A549 (cell line): ENCODE results near the gene KIAA0040. TPM values are rescaled to one million over a fixed set of nuclear protein-coding genes. Genes with fewer than 3 reads are reported as not detected.

ENCODE experiments used
- ATAC-seq, 2 experiments: fragments of 200-7000 bp in 1 of 2; fragments of >200 bp in 1 of 2; cut with Nextera tagmentation in 1 of 2; cut with Tn5 transposase in 1 of 2; 3 replicates each; pipeline versions ENCODE4 v1.8.0 to v1.9.1; 2018 to 2020; ENCODE audit warnings: mild to moderate bottlenecking in 1 of 2, moderate library complexity in 1 of 2
- CTCF ChIA-PET: fragments of 300-600 bp; sonication (Branson Sonifier 250); formaldehyde crosslinking; extraction: SDS; loops from one replicate; lab custom pipeline; 2021; ENCODE audit warnings: antibody characterized with exemption, inconsistent platforms; lab: Yijun Ruan, JAX
- POLR2A ChIA-PET: fragments of 350-600 bp; formaldehyde crosslinking; extraction: SDS; loops from one replicate; lab custom pipeline; 2021; ENCODE audit warnings: antibody characterized with exemption, inconsistent platforms; lab: Yijun Ruan, JAX
- DNase-seq, 2 experiments: peaks; one replicate each; pipeline versions ENCODE4 v3.0.0 to v3.0.0-alpha.2; 2011 to 2016; ENCODE audit warnings: low read depth in 1 of 2, low spot score in 1 of 2
- FAIRE-seq: peaks from 2 replicates; lab custom pipeline; 2011; peaks lifted over from hg19 to GRCh38; lab: Jason Lieb, UNC
- H3K27ac ChIP-seq, 2 experiments: fragments of >200 bp; sonication (Bioruptor Twin); formaldehyde crosslinking; 3 replicates each; pipeline ENCODE4 v1.5.1; 2016 to 2017
- H3K4me1 ChIP-seq: fragments of >200 bp; sonication (Bioruptor Twin); formaldehyde crosslinking; 3 replicates; pipeline ENCODE4 v1.6.1; 2016
- H3K4me2 ChIP-seq: fragments of >200 bp; sonication (Bioruptor Twin); formaldehyde crosslinking; 3 replicates; pipeline ENCODE4 v1.6.1; 2016
- H3K4me3 ChIP-seq: fragments of >200 bp; sonication (Bioruptor Twin); formaldehyde crosslinking; 3 replicates; pipeline ENCODE4 v1.5.1; 2016
- H3K9me3 ChIP-seq: fragments of >200 bp; sonication (Bioruptor Twin); formaldehyde crosslinking; 3 replicates; pipeline ENCODE4 v1.6.1; 2016
- BCL3 ChIP-seq: fragments of >200 bp; sonication (Bioruptor Twin); formaldehyde crosslinking; IDR thresholded peaks from 3 replicates; pipeline ENCODE4 v1.6.1; 2016
- CTCF ChIP-seq: fragments of >200 bp; sonication (Bioruptor Twin); formaldehyde crosslinking; IDR thresholded peaks from 3 replicates; pipeline ENCODE4 v1.5.1; 2016
- EHMT2 ChIP-seq: fragments of 200-600 bp; sonication (generic); IDR thresholded peaks from 2 replicates; pipeline ENCODE4 v1.6.1; 2016; ENCODE audit warnings: antibody characterized with exemption, low read depth, mild to moderate bottlenecking, moderate library complexity
- FOSL2 ChIP-seq, 2 experiments: fragments of 450-650 bp in 1 of 2; fragments of >200 bp in 1 of 2; sonication (Bioruptor Twin) in 1 of 2; formaldehyde crosslinking; IDR thresholded peaks; 2 replicates each; pipeline versions ENCODE4 v1.5.0 to v1.6.1; 2016 to 2020; ENCODE audit warnings: mild to moderate bottlenecking in 1 of 2, moderate library complexity in 1 of 2
- FOXS1 ChIP-seq: fragments of 250-450 bp; sonication (Bioruptor Pico); IDR thresholded peaks from 2 replicates; pipeline ENCODE4 v1.5.0; 2020; ENCODE audit warnings: mild to moderate bottlenecking, moderate library complexity
- HOXA7 ChIP-seq: fragments of 250-450 bp; sonication (Bioruptor Pico); IDR thresholded peaks from 2 replicates; pipeline ENCODE4 v1.5.0; 2020; ENCODE audit warnings: mild to moderate bottlenecking, moderate library complexity
- HOXB5 ChIP-seq: fragments of 250-450 bp; sonication (Bioruptor Pico); IDR thresholded peaks from 2 replicates; pipeline ENCODE4 v1.5.0; 2020; ENCODE audit warnings: mild to moderate bottlenecking, moderate library complexity
- MYC ChIP-seq: IDR thresholded peaks from 2 replicates; pipeline ENCODE4 v1.6.1; 2012; ENCODE audit warnings: mild to moderate bottlenecking, inconsistent platforms, low read length, improper control_type of control experiment, borderline replicate concordance
- NPAS2 ChIP-seq: fragments of 250-450 bp; sonication (Bioruptor Pico); IDR thresholded peaks from 2 replicates; pipeline ENCODE4 v1.8.0; 2022; ENCODE audit warnings: mild to moderate bottlenecking, moderate library complexity, borderline replicate concordance
- NR3C1 ChIP-seq: fragments of >200 bp; sonication (Bioruptor Twin); formaldehyde crosslinking; IDR thresholded peaks from 3 replicates; pipeline ENCODE4 v1.6.1; 2017
- PBX3 ChIP-seq: IDR thresholded peaks from 2 replicates; pipeline ENCODE4 v1.6.1; 2012
- RAD21 ChIP-seq, 2 experiments: fragments of >200 bp in 1 of 2; sonication (Bioruptor Twin) in 1 of 2; formaldehyde crosslinking in 1 of 2; IDR thresholded peaks in 1 of 2; conservative IDR thresholded peaks in 1 of 2; 2 replicates in 1 of 2; 3 replicates in 1 of 2; pipeline ENCODE4 v1.6.1; 2012 to 2018; ENCODE audit warnings: inconsistent platforms in 1 of 2
- RARB ChIP-seq: fragments of 250-450 bp; sonication (Bioruptor Pico); IDR thresholded peaks from 2 replicates; pipeline ENCODE4 v1.8.0; 2021; ENCODE audit warnings: mild to moderate bottlenecking, moderate library complexity
- SMC3 ChIP-seq: fragments of >200 bp; sonication (Bioruptor Twin); formaldehyde crosslinking; IDR thresholded peaks from 3 replicates; pipeline ENCODE4 v1.6.1; 2018; ENCODE audit warnings: inconsistent platforms
- TFCP2L1 ChIP-seq: fragments of 250-450 bp; sonication (Bioruptor Pico); IDR thresholded peaks from 2 replicates; pipeline ENCODE4 v1.5.0; 2021; ENCODE audit warnings: mild to moderate bottlenecking
- TP53 ChIP-seq: fragments of 250-450 bp; sonication (Bioruptor Pico); IDR thresholded peaks from 2 replicates; pipeline ENCODE4 v1.5.0; 2021; ENCODE audit warnings: mild to moderate bottlenecking, moderate library complexity
- ZSCAN20 ChIP-seq: fragments of 250-450 bp; sonication (Bioruptor Pico); IDR thresholded peaks from 2 replicates; pipeline ENCODE4 v1.8.0; 2022; ENCODE audit warnings: mild to moderate bottlenecking, moderate library complexity
- WGBS: methylation state at CpG from one replicate; pipeline ENCODE4 v1.1.6; 2017; ENCODE audit errors: missing lambda C conversion rate; 5-methylcytosine and 5-hydroxymethylcytosine counted together
- polyA plus RNA-seq, 4 experiments: library from polyadenylated mRNA; depleted of rRNA in 3 of 4; stranded (reverse); fragments of >200 nt; fragmentation: RNase III in 1 of 4; extraction: RNeasy Plus Mini Kit Qiagen cat#74134 plus additional on column Dnase treatment in 1 of 4; gene quantifications; 2 replicates in 3 of 4; 3 replicates in 1 of 4; pipeline ENCODE4 v1.2.3, GENCODE V29; 2011 to 2017

The KIAA0040 gene
- polyA plus RNA-seq, 2 of the 4 experiments (the other 2 are of a cell fraction): 0.21 to 1.1 TPM

- H3K4me3 ChIP-seq: no peak overlapping the region
- DNase-seq (peak; percentile 45 to 57), FAIRE-seq (no peak), ATAC-seq (peak; percentile 52 to 71; a peak in 4 of 6 replicates)
- H3K9me3 ChIP-seq: no peaks in the 10 kb centered on the region
- peak; percentile 71 to 73 for TF ChIP-seq RAD21 (conservative IDR thresholded peaks at IDR 0.05 in 1 of 2, IDR thresholded peaks at IDR 0.05 in 1 of 2)
- TF ChIP-seq SMC3: peak; percentile 77
- TF ChIP-seq NPAS2 (CRISPR knock-in tag): no peak
- peak; percentile 84 for TF ChIP-seq CTCF
- no peak for TF ChIP-seq FOSL2 (IDR thresholded peaks at IDR 0.05)
- peak; percentile 31; the same call in 1 of the 2 replicates for TF ChIP-seq FOSL2 (CRISPR knock-in tag; IDR thresholded peaks at IDR 0.05)
- no peaks in the 10 kb centered on the region for H3K4me1 ChIP-seq
- H3K4me2 ChIP-seq: no peak overlapping the region
- 4% methylated on average over 11 of the region's 11 CpGs for WGBS
- POLR2A ChIA-PET: interaction anchor here (0.6 kb wide), 1 partner anchor 158 kb away, joined by 3 read pairs; no protein-coding TSS in a partner anchor
- no peak overlapping the region for H3K27ac ChIP-seq
- CTCF ChIA-PET: interaction anchor here (0.5 to 6.3 kb wide), 46 partner anchors 10 to 1730 kb away, joined by 3 to 84 read pairs (median 3); partner anchors contain the start of gene TNR
Observed at GRCh38 chr1:175154629-175155472, 37.7 kb downstream of the KIAA0040 start.

GRCh38 chr1:175152006-175152652 is 40.4 kb downstream of the KIAA0040 start:
- no peaks in the 10 kb centered on the region for H3K4me1 ChIP-seq
- no peak overlapping the region for H3K27ac ChIP-seq
- TF ChIP-seq HOXB5 (CRISPR knock-in tag): no peak
- no peak for TF ChIP-seq NR3C1
- no peak for TF ChIP-seq RARB (CRISPR knock-in tag)
- TF ChIP-seq PBX3: no peak
- no peak for TF ChIP-seq MYC
- no peak for TF ChIP-seq ZSCAN20
- TF ChIP-seq TFCP2L1 (CRISPR knock-in tag): no peak
- TF ChIP-seq HOXA7: no peak
- no peak for TF ChIP-seq FOXS1 (CRISPR knock-in tag)
- no peak for TF ChIP-seq BCL3
- TF ChIP-seq TP53 (CRISPR knock-in tag): no peak
- peak; percentile 52 for TF ChIP-seq SMC3
- TF ChIP-seq RAD21 (conservative IDR thresholded peaks at IDR 0.05 in 1 of 2, IDR thresholded peaks at IDR 0.05 in 1 of 2): peak; percentile 81 to 87
- no peak for TF ChIP-seq EHMT2
- TF ChIP-seq CTCF: peak; percentile 84
- ATAC-seq: peak; percentile 66 to 82
- no peak for FAIRE-seq
- 0 out of 3 replicates have a peak overlapping the region, but pooled peaks have one; percentile 11 for H3K4me2 ChIP-seq
- no peaks in the 10 kb centered on the region for H3K9me3 ChIP-seq
- no peak overlapping the region for H3K4me3 ChIP-seq
- WGBS: 5% methylated on average over 15 of the region's 15 CpGs
- POLR2A ChIA-PET: no interaction called here
- DNase-seq: peak; percentile 38 to 65
- CTCF ChIA-PET: interaction anchor here (0.6 to 9.9 kb wide), 55 partner anchors 10 to 1712 kb away, joined by 3 to 100 read pairs (median 4); partner anchors contain the start of genes CACYBP, MRPS14 and TNR
